Activated CD8-positive, alpha-beta T cell treated with anti-CD3 and anti-CD28 coated beads, Interleukin-2, amount 10 ng/mL, durations not matched to agents 7 days and 5 days (primary cell): ENCODE measurements around the gene ICOS. TPM values are rescaled to one million over a fixed set of nuclear protein-coding genes. Genes with fewer than 3 reads are reported as not detected.

Experiments
- ATAC-seq: fragments of 150-1000 bp; cut with Tn5 transposase; one replicate; pipeline ENCODE4 v1.10.0; 2021; ENCODE audit warnings: moderate library complexity
- CTCF ChIA-PET: fragments of 350-600 bp; sonication (Branson Sonifier 250); formaldehyde crosslinking; loops from one replicate; lab custom pipeline; 2021; ENCODE audit warnings: antibody characterized with exemption; lab: Charles Lee
- POLR2A ChIA-PET: fragments of 350-600 bp; sonication (Branson Sonifier 250); formaldehyde crosslinking; loops from one replicate; lab custom pipeline; 2021; ENCODE audit warnings: antibody characterized with exemption; lab: Charles Lee
- DNase-seq: peaks from one replicate; pipeline ENCODE4 v3.0.0-alpha.2; 2020
- H3K27ac Mint-ChIP-seq: one replicate; pipeline ENCODE4 v1.8.0; 2021; ENCODE audit warnings: mild to moderate bottlenecking, mixed read lengths
- H3K27me3 Mint-ChIP-seq: one replicate; pipeline ENCODE4 v1.8.0; 2021; ENCODE audit warnings: low read depth, mixed read lengths
- H3K36me3 Mint-ChIP-seq: one replicate; pipeline ENCODE4 v1.8.0; 2021; ENCODE audit warnings: low read depth, mixed read lengths
- H3K4me1 Mint-ChIP-seq: one replicate; pipeline ENCODE4 v1.8.0; 2021; ENCODE audit warnings: low read depth, mixed read lengths
- H3K4me3 Mint-ChIP-seq: one replicate; pipeline ENCODE4 v1.8.0; 2021; ENCODE audit warnings: mild to moderate bottlenecking, mixed read lengths
- H3K9me3 Mint-ChIP-seq: one replicate; pipeline ENCODE4 v1.8.0; 2022; ENCODE audit warnings: mixed read lengths; ENCODE audit not compliant: insufficient read depth
- total RNA-seq, 2 experiments: library from RNA; stranded (reverse); gene quantifications; one replicate each; pipeline ENCODE4 v1.2.3, GENCODE V29; 2021

The ICOS gene
- total RNA-seq, 2 experiments from 2014 or later: 31.1 to 32.6 TPM

- POLR2A ChIA-PET: no interaction called here
- CTCF ChIA-PET: interaction anchor here (0.7 to 1.4 kb wide), 5 partner anchors 9 to 44 kb away, joined by 3 to 6 read pairs (median 3); no protein-coding TSS in a partner anchor
- ATAC-seq (no peak), DNase-seq (no peak)
- H3K4me3 Mint-ChIP-seq: no peak overlapping the region
- no peaks in the 10 kb centered on the region for H3K9me3 Mint-ChIP-seq
- no peak overlapping the region for H3K27ac Mint-ChIP-seq
- peaks cover 3% of the 10 kb centered on the region for H3K36me3 Mint-ChIP-seq
- peaks cover 17% of the 10 kb centered on the region for H3K4me1 Mint-ChIP-seq
- no peaks in the 10 kb centered on the region for H3K27me3 Mint-ChIP-seq
Observed at GRCh38 chr2:203993011-203993410, 56.4 kb downstream of the ICOS start.

DNA sequence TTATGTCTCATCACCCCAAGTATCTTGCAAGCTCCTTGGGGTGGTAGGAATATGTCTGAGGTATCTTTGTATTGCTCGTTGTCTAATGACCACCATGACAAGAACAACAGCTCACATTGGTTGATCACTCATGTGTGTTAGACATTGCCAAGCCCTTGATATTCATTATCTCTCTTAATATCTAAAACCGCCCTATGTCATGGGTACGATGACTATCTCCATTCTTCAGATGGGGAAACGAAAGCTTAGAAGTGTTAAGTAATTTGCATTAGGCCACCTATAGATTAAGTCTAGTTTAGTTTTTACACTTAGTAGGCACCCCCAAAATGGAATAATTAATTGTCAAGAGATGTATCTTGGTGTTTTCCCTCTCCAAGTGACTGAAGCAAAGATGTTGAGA is 57.0 kb downstream of the ICOS start:
- H3K36me3 Mint-ChIP-seq: peaks cover 3% of the 10 kb centered on the region
- POLR2A ChIA-PET: interaction anchor here (0.8 kb wide), 1 partner anchor 28 kb away, joined by 3 read pairs; no protein-coding TSS in a partner anchor
- ATAC-seq: no peak
- no peak overlapping the region for H3K4me3 Mint-ChIP-seq
- peaks cover 22% of the 10 kb centered on the region for H3K4me1 Mint-ChIP-seq
- no peak overlapping the region for H3K27ac Mint-ChIP-seq
- CTCF ChIA-PET: interaction anchor here (0.7 to 1.4 kb wide), 7 partner anchors 8 to 79 kb away, joined by 3 to 6 read pairs (median 3); no protein-coding TSS in a partner anchor
- no peaks in the 10 kb centered on the region for H3K27me3 Mint-ChIP-seq
- no peaks in the 10 kb centered on the region for H3K9me3 Mint-ChIP-seq
- DNase-seq: no peak

DNA sequence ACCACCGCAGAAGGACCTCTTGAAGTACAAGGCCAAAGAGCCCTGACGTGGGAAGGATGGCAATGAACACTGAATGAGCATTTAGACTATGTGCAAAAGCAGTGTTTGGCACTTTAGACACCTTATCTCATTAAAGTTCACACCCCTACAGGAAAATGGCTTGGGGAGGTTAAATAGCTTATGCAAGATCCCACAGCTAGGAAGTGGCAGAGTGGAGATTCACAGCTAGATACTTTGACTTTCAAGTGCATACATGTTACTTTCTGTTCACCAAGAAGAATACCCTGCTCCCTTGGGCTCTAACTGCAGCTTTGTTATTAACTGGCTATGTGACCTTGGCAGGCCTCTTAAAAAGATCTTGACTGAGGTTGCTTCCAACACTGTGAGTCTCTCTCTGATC is 58.2 kb downstream of the ICOS start:
- no peak overlapping the region for H3K4me3 Mint-ChIP-seq
- ATAC-seq (no peak), DNase-seq (no peak)
- peak overlapping the region; percentile 54 for H3K27ac Mint-ChIP-seq
- POLR2A ChIA-PET: interaction anchor here (1.5 kb wide), 1 partner anchor 11 kb away, joined by 4 read pairs; no protein-coding TSS in a partner anchor
- peaks cover 30% of the 10 kb centered on the region for H3K4me1 Mint-ChIP-seq
- no peaks in the 10 kb centered on the region for H3K9me3 Mint-ChIP-seq
- peaks cover 4% of the 10 kb centered on the region for H3K36me3 Mint-ChIP-seq
- no peaks in the 10 kb centered on the region for H3K27me3 Mint-ChIP-seq
- CTCF ChIA-PET: interaction anchor here (1.2 to 1.3 kb wide), 2 partner anchors 10 to 12 kb away, joined by 3 to 4 read pairs; no protein-coding TSS in a partner anchor

- Mint-ChIP-seq H3K36me3 (peaks cover 5% of the 10 kb centered on the region), H3K27ac (no peak overlapping the region), H3K27me3 (no peaks in the 10 kb centered on the region), H3K4me3 (no peak overlapping the region), H3K9me3 (peaks cover under 1% of the 10 kb centered on the region), H3K4me1 (peaks cover 45% of the 10 kb centered on the region)
- ChIA-PET POLR2A (interaction anchor here (0.9 kb wide), 1 partner anchor 10 kb away, joined by 3 read pairs; no protein-coding TSS in a partner anchor), CTCF (interaction anchor here (1.8 kb wide), 1 partner anchor 68 kb away, joined by 5 read pairs; no protein-coding TSS in a partner anchor)
- ATAC-seq (no peak), DNase-seq (no peak)
Observed at GRCh38 chr2:203996692-203997091, 60.1 kb downstream of the ICOS start.

- DNase-seq (no peak), ATAC-seq (no peak)
- ChIA-PET POLR2A (no interaction called here), CTCF (interaction anchor here (1.8 kb wide), 1 partner anchor 69 kb away, joined by 5 read pairs; no protein-coding TSS in a partner anchor)
- Mint-ChIP-seq H3K27me3 (no peaks in the 10 kb centered on the region), H3K4me1 (peaks cover 48% of the 10 kb centered on the region), H3K9me3 (peaks cover 5% of the 10 kb centered on the region), H3K27ac (no peak overlapping the region), H3K36me3 (peaks cover 9% of the 10 kb centered on the region), H3K4me3 (no peak overlapping the region)
Observed at GRCh38 chr2:203997481-203997880, 60.9 kb downstream of the ICOS start.

DNA sequence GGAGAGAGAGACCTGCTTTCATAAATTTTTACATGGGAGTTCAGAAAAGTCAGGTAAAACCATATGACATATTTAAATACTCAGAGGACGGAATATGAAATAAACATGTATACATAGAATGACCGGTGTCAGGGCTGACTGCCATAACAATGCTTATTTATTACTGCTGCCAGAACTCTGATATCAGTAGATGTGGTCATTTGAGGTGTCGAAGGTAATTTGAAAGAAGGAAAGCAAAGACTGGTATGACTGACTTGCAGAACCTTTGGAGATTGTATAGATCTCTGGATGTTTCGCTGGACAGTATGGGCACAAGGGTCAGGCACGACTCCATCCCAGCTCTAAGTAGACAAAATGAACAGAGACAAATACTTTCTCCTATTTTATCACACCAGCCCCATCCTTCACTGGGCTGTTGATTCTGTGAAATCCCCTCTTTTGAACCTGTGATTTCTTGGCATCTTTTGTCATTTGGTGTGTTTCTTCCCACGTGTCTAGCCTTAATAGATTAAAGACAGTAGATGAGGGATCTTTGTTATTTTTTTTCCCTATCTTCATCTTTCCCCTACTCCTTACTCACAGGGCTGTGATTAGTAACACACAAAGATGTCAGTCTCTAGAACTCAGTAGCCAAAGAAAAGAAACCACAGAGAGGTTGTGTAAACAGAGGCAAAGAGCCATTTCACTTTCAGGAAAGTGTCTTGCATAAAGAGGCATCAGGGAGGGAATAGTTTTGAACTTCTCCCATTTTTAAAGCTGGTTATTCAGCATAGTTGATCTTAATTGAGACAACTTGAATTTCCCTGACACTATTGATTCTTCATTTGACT is 61.6 kb downstream of the ICOS start:
- H3K4me1 Mint-ChIP-seq: peaks cover 53% of the 10 kb centered on the region
- POLR2A ChIA-PET: no interaction called here
- no peak for ATAC-seq
- no peak overlapping the region for H3K27ac Mint-ChIP-seq
- peak overlapping the region; percentile 8 for H3K4me3 Mint-ChIP-seq
- H3K9me3 Mint-ChIP-seq: peaks cover 5% of the 10 kb centered on the region
- H3K36me3 Mint-ChIP-seq: peaks cover 9% of the 10 kb centered on the region
- H3K27me3 Mint-ChIP-seq: no peaks in the 10 kb centered on the region
- CTCF ChIA-PET: interaction anchor here (1.2 to 2.5 kb wide), 4 partner anchors 8 to 88 kb away, joined by 3 to 7 read pairs (median 5); no protein-coding TSS in a partner anchor
- DNase-seq: no peak

DNA sequence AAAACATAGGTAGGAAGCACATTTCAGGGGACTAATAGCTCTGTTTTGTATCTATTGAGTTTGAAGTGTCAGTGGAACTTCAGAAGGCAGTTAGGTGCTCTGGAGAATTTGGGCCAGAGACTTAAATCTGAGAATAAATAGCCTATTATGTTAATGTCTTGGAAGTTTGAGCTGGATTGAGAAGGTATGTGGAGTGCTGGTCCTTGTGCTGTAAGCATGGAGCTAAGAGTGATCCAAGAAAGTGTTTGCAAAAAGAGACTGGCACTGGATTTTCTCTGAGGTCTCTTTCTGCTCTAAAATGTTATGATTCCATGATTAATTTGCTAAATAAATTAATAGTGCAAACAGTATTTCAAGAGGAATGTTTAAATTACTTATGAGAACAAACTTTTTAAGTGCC is 63.3 kb downstream of the ICOS start:
- ATAC-seq: no peak
- no peak overlapping the region for H3K4me3 Mint-ChIP-seq
- H3K9me3 Mint-ChIP-seq: peaks cover 5% of the 10 kb centered on the region
- DNase-seq: no peak
- H3K36me3 Mint-ChIP-seq: peaks cover 17% of the 10 kb centered on the region
- H3K4me1 Mint-ChIP-seq: peaks cover 69% of the 10 kb centered on the region
- no peaks in the 10 kb centered on the region for H3K27me3 Mint-ChIP-seq
- ChIA-PET CTCF (interaction anchor here (0.6 to 2.5 kb wide), 13 partner anchors 9 to 170 kb away, joined by 3 to 8 read pairs (median 3); no protein-coding TSS in a partner anchor), POLR2A (no interaction called here)
- peak overlapping the region; percentile 56 for H3K27ac Mint-ChIP-seq

- ChIA-PET POLR2A (interaction anchor here (0.7 kb wide), 1 partner anchor 56 kb away, joined by 3 read pairs; no protein-coding TSS in a partner anchor), CTCF (interaction anchor here (0.8 to 2.5 kb wide), 7 partner anchors 9 to 72 kb away, joined by 3 to 8 read pairs (median 4); no protein-coding TSS in a partner anchor)
- Mint-ChIP-seq H3K4me1 (peaks cover 73% of the 10 kb centered on the region), H3K27ac (peak overlapping the region; percentile 56), H3K36me3 (peaks cover 18% of the 10 kb centered on the region), H3K9me3 (peaks cover 6% of the 10 kb centered on the region), H3K4me3 (peak overlapping the region; percentile 0), H3K27me3 (no peaks in the 10 kb centered on the region)
- DNase-seq (no peak), ATAC-seq (peak; percentile 35)
Observed at GRCh38 chr2:204000446-204000845, 63.9 kb downstream of the ICOS start.

DNA sequence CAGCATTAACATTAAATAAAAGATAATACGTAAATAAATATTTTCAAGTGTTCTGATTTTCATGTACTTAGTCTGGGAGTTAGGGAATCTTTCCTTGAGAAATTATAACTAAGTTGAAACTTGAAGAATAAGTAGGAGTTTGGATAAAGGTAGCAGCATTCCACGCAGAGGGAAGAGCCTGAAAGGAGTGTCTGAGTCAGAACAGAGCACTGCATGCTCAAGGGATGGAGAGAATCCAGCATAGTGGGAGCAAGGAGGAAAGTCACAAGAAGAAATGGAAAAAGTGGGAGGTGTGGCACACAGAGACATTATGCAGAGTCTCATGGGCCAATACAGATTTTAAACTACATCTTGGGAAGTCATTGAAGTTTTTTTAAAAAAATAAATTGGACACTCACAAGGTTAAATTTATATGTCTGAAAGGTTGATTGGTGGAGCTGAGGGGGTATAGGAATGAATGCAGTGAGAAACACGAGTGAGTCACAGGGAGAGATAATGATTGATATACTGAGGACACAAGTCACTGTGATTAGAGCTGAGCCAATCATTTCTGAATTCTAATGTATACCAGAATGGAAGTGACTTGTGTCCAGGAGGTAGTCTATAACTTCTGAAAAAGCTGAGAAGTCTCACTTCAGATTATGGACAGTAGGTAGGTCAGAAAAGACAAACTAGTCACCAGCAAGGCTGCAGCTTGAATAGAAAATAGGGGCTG is 66.9 kb downstream of the ICOS start:
- no peak for ATAC-seq
- Mint-ChIP-seq H3K4me1 (peaks cover 81% of the 10 kb centered on the region), H3K4me3 (no peak overlapping the region), H3K27me3 (no peaks in the 10 kb centered on the region), H3K9me3 (peaks cover 14% of the 10 kb centered on the region), H3K36me3 (peaks cover 36% of the 10 kb centered on the region), H3K27ac (no peak overlapping the region)
- ChIA-PET POLR2A (interaction anchor here (1.2 kb wide), 1 partner anchor 11 kb away, joined by 3 read pairs; no protein-coding TSS in a partner anchor), CTCF (interaction anchor here (0.7 to 1.7 kb wide), 5 partner anchors 10 to 61 kb away, joined by 3 to 4 read pairs (median 4); no protein-coding TSS in a partner anchor)
- no peak for DNase-seq

DNA sequence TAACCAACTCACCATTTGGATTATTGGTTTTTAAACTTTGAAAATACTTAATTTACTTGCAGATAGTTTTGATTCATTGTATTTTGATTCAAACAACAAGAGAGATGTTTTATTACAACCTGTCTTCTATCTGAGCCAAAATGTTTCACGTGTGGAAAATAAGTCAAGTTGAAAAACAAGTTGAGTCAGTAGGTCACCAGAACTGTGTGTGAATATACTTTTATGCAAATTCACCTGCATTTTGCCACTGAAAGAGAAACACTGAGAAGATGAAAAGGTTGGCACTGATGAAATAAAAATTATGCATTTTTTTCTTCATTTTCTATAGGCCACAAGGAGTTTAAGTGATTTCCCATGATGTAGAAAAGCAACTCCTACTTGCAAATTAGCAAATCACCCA is 68.3 kb downstream of the ICOS start:
- ChIA-PET POLR2A (interaction anchor here (1.7 kb wide), 1 partner anchor 10 kb away, joined by 4 read pairs; no protein-coding TSS in a partner anchor), CTCF (interaction anchor here (2.0 kb wide), 1 partner anchor 19 kb away, joined by 10 read pairs; no protein-coding TSS in a partner anchor)
- ATAC-seq: no peak

More for the DNA sequence above, 68.3 kb downstream of the ICOS start:
- Mint-ChIP-seq H3K9me3 (peaks cover 14% of the 10 kb centered on the region), H3K4me3 (no peak overlapping the region), H3K36me3 (peaks cover 35% of the 10 kb centered on the region), H3K4me1 (peaks cover 67% of the 10 kb centered on the region), H3K27ac (peak overlapping the region; percentile 71), H3K27me3 (no peaks in the 10 kb centered on the region)
- DNase-seq: no peak
